Activated CD4-positive, alpha-beta T cell treated with anti-CD3 and anti-CD28 coated beads, Interleukin-2, amount 10 ng/mL, durations not matched to agents 7 days and 5 days (primary cell): ENCODE measurements around the gene ODAD4. TPM values are rescaled to one million over a fixed set of nuclear protein-coding genes. Genes with fewer than 3 reads are reported as not detected.

Experiments used
- CTCF ChIA-PET: fragments of 350-600 bp; sonication (Branson Sonifier 250); formaldehyde crosslinking; loops from one replicate; lab custom pipeline; 2021; ENCODE audit warnings: antibody characterized with exemption; lab: Charles Lee
- POLR2A ChIA-PET: fragments of 350-600 bp; sonication (Branson Sonifier 250); formaldehyde crosslinking; loops from one replicate; lab custom pipeline; 2021; ENCODE audit warnings: antibody characterized with exemption; lab: Charles Lee
- DNase-seq: peaks from one replicate; pipeline ENCODE4 v3.0.0-alpha.2; 2020
- H3K27ac Mint-ChIP-seq: one replicate; pipeline ENCODE4 v1.8.0; 2021; ENCODE audit warnings: mild to moderate bottlenecking, moderate library complexity, mixed read lengths
- H3K27me3 Mint-ChIP-seq: one replicate; pipeline ENCODE4 v1.8.0; 2021; ENCODE audit warnings: mixed read lengths
- H3K36me3 Mint-ChIP-seq: one replicate; pipeline ENCODE4 v1.8.0; 2021; ENCODE audit warnings: low read depth, mixed read lengths
- H3K4me1 Mint-ChIP-seq: one replicate; pipeline ENCODE4 v1.8.0; 2021; ENCODE audit warnings: mixed read lengths
- H3K4me3 Mint-ChIP-seq: one replicate; pipeline ENCODE4 v1.8.0; 2021; ENCODE audit warnings: mild to moderate bottlenecking, moderate library complexity, mixed read lengths
- H3K9me3 Mint-ChIP-seq: one replicate; pipeline ENCODE4 v1.8.0; 2021; ENCODE audit warnings: mixed read lengths
- total RNA-seq, 2 experiments: library from RNA; stranded (reverse); gene quantifications; one replicate each; pipeline ENCODE4 v1.2.3, GENCODE V29; 2021

Gene ODAD4
- total RNA-seq, 2 experiments from 2014 or later = 0.40 to 0.42 TPM

DNA sequence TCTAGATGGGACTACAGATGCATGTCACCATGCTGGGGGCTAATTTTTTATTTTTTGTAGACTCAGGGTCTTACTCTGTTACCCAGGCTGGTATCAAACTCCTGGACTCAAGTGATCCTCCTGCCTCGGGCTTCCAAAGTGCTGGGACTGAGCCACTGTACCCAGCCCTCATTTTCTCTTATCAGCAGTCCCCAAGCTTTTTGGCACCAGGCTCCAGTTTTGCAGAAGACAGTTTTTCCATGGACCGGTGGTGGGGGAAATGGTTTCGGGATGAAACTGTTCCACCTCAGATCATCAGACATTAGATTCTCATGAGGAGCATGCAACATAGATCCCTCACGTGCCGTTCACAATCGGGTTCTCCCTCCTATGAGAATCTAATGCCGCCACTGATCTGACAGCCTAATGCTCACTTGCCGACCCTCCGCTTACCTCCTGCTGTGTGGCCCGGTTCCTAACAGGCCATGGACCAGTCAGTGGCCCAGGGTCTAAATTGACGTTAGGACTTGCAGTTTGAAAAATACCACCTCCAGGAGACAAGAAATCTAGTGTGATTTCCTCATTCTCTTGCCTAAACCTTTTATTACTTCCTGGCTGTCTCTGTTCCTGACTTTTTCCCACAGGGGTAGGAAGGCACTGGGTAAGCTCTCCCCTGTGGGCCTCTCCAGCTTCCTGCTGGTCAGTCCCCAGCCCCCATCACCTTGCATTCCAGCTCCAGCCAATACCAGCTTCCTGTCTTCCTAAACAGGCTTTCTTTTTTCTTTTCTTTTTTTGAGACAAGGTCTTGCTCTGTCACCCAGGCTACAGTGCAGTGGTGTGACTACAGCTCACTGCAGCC is 26.8 kb downstream of the ODAD4 start:
- no peak overlapping the region for H3K4me3 Mint-ChIP-seq
- no peaks in the 10 kb centered on the region for H3K27me3 Mint-ChIP-seq
- no peak overlapping the region for H3K27ac Mint-ChIP-seq
- no peak for DNase-seq
- POLR2A ChIA-PET = no interaction called here
- H3K4me1 Mint-ChIP-seq = no peaks in the 10 kb centered on the region
- no peaks in the 10 kb centered on the region for H3K36me3 Mint-ChIP-seq
- no peaks in the 10 kb centered on the region for H3K9me3 Mint-ChIP-seq
- CTCF ChIA-PET = no interaction called here

DNA sequence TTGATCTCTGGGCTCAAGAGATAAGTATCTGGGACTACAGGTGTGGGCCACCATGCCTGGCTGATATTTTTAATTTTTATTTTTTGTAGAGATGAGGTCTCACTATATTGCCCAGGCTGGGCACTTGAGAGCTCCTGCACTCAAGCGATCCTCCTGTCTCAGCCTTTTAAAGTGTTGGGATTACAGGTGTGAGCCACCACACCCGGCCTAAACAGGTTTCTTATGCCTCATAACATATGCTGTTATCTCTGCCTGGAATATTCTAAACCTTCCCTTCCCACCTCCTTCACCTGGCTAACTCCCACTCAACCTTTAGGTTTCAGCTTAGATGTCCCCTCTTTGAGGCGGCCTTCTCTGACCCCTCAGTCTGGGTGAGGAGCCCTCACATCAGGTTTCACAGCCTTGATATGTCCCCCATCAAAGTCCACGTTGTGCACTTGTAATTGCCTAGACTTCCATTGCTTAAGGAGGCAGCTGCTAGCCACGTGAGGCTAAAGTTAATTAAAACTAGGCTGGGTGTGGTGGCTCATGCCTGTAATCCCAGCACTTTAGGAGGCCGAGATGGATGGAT is 27.5 kb downstream of the ODAD4 start:
- H3K36me3 Mint-ChIP-seq = no peaks in the 10 kb centered on the region

DNA sequence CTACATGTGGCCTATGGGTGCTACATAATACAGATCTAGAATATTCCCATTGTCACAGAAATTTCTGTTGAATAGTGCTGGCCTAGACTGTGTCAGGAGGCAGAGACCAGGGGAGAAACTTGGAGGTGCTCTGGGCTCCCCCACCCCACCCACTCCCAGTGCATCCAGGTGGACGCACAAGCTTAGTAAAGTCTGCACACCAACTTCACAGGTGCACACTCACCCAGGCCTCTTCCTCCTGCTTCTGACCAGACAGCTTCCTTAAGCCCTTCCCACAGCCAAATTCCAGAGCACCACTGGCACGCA is 28.6 kb downstream of the ODAD4 start:
- ChIA-PET CTCF (interaction anchor here (1.4 to 2.2 kb wide), 2 partner anchors 13 to 28 kb away, joined by 3 to 8 read pairs; partner anchors contain the start of gene ODAD4), POLR2A (no interaction called here)
- peaks cover 3% of the 10 kb centered on the region for H3K4me1 Mint-ChIP-seq
- no peak overlapping the region for H3K4me3 Mint-ChIP-seq
- no peaks in the 10 kb centered on the region for H3K36me3 Mint-ChIP-seq
- peaks cover 1% of the 10 kb centered on the region for H3K27me3 Mint-ChIP-seq
- no peak for DNase-seq
- no peak overlapping the region for H3K27ac Mint-ChIP-seq
- H3K9me3 Mint-ChIP-seq = no peaks in the 10 kb centered on the region

More for the DNA sequence above, 27.5 kb downstream of the ODAD4 start:
- POLR2A ChIA-PET = no interaction called here
- Mint-ChIP-seq H3K27ac (no peak overlapping the region), H3K9me3 (no peaks in the 10 kb centered on the region), H3K4me1 (peaks cover 2% of the 10 kb centered on the region), H3K4me3 (no peak overlapping the region), H3K27me3 (peaks cover 1% of the 10 kb centered on the region)
- CTCF ChIA-PET = no interaction called here
- no peak for DNase-seq

DNA sequence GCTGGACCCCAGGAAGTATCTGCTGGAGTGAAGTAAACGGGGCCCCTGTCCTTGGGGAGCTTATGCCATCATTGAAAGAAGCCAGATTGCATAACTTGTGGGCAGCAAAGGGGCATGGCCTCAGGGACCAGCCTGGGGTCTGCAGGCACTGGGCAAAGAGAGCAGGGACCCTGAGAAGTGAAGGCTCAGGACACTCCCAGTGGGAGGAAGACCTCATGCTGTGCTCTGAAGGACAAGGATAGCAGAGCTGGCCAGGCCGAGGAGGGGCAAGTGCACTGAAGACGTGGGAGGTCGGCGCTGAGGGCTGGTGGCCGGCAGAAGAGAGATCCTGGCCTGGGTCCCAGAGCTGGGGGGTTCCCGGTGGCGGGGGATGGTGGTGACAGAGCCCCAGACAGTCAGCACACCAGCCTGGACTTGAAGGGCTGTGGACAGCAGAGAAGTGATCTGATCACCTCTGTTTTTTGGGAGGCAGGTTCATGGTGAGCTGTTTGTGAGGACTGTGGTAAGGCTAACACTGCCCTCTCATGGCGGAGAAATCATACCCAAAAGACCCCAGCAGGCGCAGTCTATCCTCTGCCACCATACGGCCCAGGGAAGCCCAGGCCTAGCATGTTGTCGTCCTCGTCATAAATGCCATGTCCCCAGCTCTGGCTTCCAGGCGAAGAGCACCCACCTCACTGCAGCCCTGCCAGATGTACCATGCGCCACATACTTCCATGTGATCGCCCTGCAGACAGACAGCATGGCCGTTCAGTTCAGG is 29.1 kb downstream of the ODAD4 start:
- Mint-ChIP-seq H3K27ac (no peak overlapping the region), H3K4me3 (no peak overlapping the region), H3K36me3 (no peaks in the 10 kb centered on the region), H3K9me3 (no peaks in the 10 kb centered on the region), H3K4me1 (peaks cover 3% of the 10 kb centered on the region), H3K27me3 (peaks cover 4% of the 10 kb centered on the region)
- CTCF ChIA-PET = interaction anchor here (1.4 to 3.1 kb wide), 3 partner anchors 10 to 29 kb away, joined by 3 to 10 read pairs (median 8); partner anchors contain the start of gene ODAD4
- no peak for DNase-seq
- POLR2A ChIA-PET = no interaction called here

DNA sequence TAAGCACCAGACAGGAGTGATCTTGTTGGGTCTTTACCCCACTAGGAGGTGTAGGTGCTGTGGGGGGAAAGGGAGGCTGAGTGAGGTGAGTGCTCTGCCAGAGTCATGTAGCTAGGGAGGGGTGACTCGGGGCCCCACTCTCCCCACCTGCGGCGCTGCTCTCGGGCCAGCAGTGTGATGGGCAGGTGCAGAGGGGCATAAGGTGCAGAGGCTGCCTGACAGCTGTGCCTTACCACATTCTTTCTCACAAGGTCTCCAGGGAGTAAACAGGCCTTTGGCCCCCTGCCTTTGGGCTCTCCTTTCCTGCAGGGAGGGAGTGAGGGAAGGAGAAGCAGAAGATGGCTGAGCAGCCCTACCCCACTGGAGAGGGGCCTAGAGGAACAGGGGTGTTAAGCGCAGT is 31.7 kb downstream of the ODAD4 start:
- H3K27me3 Mint-ChIP-seq = peaks cover 4% of the 10 kb centered on the region
- POLR2A ChIA-PET = no interaction called here
- no peaks in the 10 kb centered on the region for H3K36me3 Mint-ChIP-seq
- CTCF ChIA-PET = interaction anchor here (0.7 to 3.1 kb wide), 5 partner anchors 12 to 167 kb away, joined by 3 to 10 read pairs (median 4); partner anchors contain the start of genes ACLY and ODAD4
- H3K9me3 Mint-ChIP-seq = no peaks in the 10 kb centered on the region
- no peak overlapping the region for H3K27ac Mint-ChIP-seq
- no peak overlapping the region for H3K4me3 Mint-ChIP-seq
- H3K4me1 Mint-ChIP-seq = peaks cover 15% of the 10 kb centered on the region
- DNase-seq = no peak

DNA sequence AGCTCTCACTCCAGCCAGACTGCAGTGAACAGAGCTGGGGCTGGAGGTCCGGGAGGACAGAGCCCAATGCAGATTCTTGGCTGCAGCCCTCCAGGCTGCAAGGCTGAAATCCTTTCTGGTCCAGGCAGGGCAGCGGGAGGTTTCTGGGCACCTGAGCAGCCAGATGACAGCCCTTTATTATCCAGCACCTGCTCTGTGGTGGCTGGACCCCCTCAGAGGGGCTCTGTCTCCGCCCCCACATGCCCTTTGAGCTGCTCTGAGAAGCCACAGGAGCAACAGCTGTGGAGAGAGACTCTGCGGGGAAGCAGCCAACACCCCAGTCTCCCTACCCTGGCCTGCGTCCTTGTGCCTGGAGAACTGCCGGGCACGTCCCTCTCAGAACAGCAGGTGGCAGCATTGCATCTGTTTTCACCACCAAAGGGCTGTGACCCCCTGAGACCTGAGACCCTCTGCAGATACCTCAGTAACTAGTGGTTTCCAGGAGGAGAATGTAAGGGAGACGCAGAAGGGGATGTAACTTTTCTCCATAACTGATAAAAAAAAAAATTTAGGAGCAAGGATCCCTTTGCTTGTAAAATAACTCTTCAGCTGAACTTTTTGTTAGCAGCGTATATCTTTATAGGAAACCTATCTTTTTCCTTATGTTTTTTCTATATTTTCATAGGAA is 32.5 kb downstream of the ODAD4 start:
- DNase-seq = peak; percentile 82
- ChIA-PET CTCF (interaction anchor here (0.6 to 2.0 kb wide), 11 partner anchors 13 to 270 kb away, joined by 3 to 14 read pairs (median 3); partner anchors contain the start of genes ACLY, DNAJC7 and ODAD4), POLR2A (interaction anchor here (0.6 kb wide), 1 partner anchor 87 kb away, joined by 3 read pairs; no protein-coding TSS in a partner anchor)
- Mint-ChIP-seq H3K27me3 (peaks cover 4% of the 10 kb centered on the region), H3K36me3 (peaks cover 2% of the 10 kb centered on the region), H3K9me3 (no peaks in the 10 kb centered on the region), H3K4me3 (no peak overlapping the region), H3K4me1 (peaks cover 23% of the 10 kb centered on the region), H3K27ac (no peak overlapping the region)

DNA sequence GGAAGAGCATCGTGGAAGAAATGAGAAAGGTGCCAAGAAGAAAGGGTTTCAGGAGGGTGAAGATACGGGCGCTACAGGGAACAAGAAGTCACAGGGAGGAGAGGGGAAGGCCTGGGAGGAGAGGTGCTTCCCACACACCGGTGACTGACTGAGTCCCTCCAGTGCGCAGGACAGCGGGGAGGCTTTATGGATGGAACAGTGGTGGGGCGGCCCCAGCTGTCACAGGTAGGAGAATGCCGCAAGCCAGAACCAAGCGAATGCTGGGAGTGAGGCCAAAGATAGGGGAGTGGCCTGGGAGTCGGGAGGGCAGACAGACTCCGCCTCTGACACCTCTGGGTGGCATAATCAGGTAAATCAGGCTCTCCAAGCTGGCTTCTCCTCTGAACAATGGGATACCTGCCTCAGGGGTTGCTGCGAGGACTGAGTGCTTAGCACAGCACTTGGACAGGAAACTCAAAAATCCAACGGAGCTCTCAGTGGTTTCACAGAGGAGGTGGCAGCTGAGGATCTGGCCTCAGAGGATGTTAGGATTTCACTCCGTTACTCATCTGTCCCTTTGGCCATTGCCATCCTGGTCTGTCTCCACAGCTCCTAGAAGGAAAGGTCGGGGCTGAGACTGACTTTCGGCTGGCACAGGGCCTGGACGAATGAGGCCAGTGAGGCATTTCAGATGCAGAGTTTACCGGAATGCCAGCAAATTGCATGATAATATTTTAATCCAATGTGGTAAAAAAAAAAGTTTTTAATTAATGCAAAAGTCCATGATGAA is 35.5 kb downstream of the ODAD4 start:
- H3K27ac Mint-ChIP-seq = peak overlapping the region; percentile 84
- CTCF ChIA-PET = interaction anchor here (0.7 to 2.0 kb wide), 14 partner anchors 15 to 215 kb away, joined by 3 to 8 read pairs (median 3); partner anchors contain the start of genes DHX58 and KCNH4
- POLR2A ChIA-PET = interaction anchor here (0.7 to 3.0 kb wide), 4 partner anchors 47 to 147 kb away, joined by 3 to 7 read pairs (median 4); partner anchors contain the start of gene DHX58
- H3K27me3 Mint-ChIP-seq = peaks cover 4% of the 10 kb centered on the region
- H3K9me3 Mint-ChIP-seq = no peaks in the 10 kb centered on the region
- H3K4me1 Mint-ChIP-seq = peaks cover 43% of the 10 kb centered on the region
- peaks cover 27% of the 10 kb centered on the region for H3K36me3 Mint-ChIP-seq
- peak overlapping the region; percentile 84 for H3K4me3 Mint-ChIP-seq
- peak; percentile 71 for DNase-seq

DNA sequence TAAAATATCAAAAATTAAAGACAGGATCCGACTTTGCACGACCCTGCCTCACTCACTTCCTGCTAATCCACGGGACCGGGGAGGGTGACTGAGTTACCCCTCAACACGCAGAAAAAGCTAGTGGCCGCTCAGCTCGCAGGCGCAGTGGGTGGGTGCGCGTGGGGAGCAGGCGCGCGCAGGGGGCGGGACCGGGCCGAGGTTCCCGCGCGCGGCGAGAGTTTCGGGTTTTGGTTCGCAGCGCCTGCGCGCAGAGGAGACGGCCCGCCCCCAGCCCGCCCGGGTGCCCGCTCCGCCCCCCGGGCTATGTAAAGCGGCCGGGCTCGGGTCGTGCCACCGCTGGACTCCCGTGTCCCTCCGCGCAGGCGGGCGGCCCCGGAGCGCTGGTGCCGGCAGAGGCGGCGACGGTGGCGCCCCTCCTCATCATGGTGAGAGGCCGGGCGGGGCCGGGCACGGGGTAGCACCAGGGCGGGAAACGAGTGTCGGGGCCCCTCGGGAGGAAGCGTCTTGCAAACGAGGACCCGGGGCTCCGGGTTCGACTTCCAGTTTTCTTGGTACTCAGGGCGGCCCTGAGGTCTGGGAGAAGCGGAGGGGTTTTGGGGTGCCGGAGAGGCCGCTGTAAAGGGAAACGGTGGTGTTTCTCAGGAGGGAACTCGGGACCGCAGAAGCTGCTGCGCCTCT is 36.2 kb downstream of the ODAD4 start, which contains the start of gene CNP:
TSS of gene CNP (plus strand) at position 333 of the 678 bp plus-strand sequence. CDS start at position 423, 90 bp downstream.
- POLR2A ChIA-PET = interaction anchor here (0.6 to 3.0 kb wide), 5 partner anchors 36 to 146 kb away, joined by 3 to 7 read pairs (median 4); partner anchors contain the start of genes DHX58 and ODAD4
- peak; percentile 89 for DNase-seq
- peak within 1 kb of the TSS; percentile 91 for H3K27ac Mint-ChIP-seq
- CTCF ChIA-PET = interaction anchor here (0.7 to 2.0 kb wide), 13 partner anchors 15 to 214 kb away, joined by 3 to 8 read pairs (median 4); partner anchors contain the start of genes DHX58, KCNH4 and ODAD4
- peaks cover 47% of the 10 kb centered on the region for H3K4me1 Mint-ChIP-seq
- no peaks in the 10 kb centered on the region for H3K9me3 Mint-ChIP-seq
- H3K36me3 Mint-ChIP-seq = peaks cover 31% of the 10 kb centered on the region
- H3K27me3 Mint-ChIP-seq = peaks cover 4% of the 10 kb centered on the region
- H3K4me3 Mint-ChIP-seq = peak within 1 kb of the TSS; percentile 84

DNA sequence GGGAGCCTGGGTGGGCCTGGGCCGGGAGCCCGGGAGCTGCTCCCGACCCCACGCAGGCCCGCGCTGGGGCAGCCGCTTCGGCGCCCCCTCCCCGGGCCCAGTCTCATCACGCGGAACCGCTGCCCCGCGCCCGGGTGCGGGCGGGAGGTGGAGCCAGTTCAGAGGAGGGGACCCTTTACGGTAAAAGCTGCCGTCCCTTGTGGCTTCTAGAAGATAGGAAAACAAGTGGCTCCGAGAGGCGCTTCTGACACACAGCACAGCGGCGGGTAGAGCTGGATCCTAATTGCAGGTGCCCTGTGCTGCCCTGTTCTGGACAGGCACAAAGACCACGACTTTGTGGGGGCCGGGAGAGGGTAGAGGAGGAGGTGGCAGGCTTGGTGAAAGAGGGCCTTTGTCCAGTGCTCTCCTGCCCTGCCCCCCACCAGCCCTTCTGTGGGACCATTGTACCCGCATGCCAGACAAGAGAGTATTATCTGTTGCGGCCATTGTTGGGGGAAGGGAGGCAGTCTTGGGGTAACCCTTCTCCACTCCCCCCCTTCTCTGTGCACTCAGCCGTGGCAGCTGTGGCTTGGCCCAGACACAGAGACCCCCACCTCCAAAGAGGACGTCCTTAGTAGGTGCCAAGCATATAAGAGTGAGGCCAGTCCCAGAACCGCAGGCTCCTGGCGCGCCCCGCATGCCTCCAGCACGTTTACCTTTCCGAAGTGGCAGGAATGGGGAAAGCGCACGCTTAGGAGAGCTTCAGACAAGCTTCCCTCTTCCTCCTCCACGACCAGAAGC is 36.9 kb downstream of the ODAD4 start:
- CTCF ChIA-PET = interaction anchor here (0.6 to 2.0 kb wide), 4 partner anchors 37 to 147 kb away, joined by 3 to 8 read pairs (median 4); partner anchors contain the start of genes DHX58 and ODAD4
- peaks cover 51% of the 10 kb centered on the region for H3K4me1 Mint-ChIP-seq
- peak; percentile 57 for DNase-seq

DNA sequence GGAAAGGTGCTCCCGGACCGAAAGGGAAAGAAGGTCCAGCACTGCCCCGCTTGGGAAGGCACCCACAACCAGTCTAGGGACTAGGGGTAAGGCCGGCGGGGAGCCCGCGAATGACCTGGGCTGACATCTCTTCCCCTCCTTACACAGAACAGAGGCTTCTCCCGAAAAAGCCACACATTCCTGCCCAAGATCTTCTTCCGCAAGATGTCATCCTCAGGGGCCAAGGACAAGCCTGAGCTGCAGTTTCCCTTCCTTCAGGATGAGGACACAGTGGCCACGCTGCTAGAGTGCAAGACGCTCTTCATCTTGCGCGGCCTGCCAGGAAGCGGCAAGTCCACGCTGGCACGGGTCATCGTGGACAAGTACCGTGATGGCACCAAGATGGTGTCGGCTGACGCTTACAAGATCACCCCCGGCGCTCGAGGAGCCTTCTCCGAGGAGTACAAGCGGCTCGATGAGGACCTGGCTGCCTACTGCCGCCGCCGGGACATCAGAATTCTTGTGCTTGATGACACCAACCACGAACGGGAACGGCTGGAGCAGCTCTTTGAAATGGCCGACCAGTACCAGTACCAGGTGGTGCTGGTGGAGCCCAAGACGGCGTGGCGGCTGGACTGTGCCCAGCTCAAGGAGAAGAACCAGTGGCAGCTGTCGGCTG is 37.6 kb downstream of the ODAD4 start:
- POLR2A ChIA-PET = interaction anchor here (3.0 kb wide), 1 partner anchor 145 kb away, joined by 7 read pairs; the partner anchor contains the start of gene DHX58
- Mint-ChIP-seq H3K9me3 (no peaks in the 10 kb centered on the region), H3K27me3 (peaks cover 2% of the 10 kb centered on the region), H3K27ac (peak overlapping the region; percentile 91), H3K36me3 (peaks cover 39% of the 10 kb centered on the region), H3K4me3 (peak overlapping the region; percentile 84), H3K4me1 (peaks cover 53% of the 10 kb centered on the region)
- no peak for DNase-seq
- CTCF ChIA-PET = interaction anchor here (0.6 to 1.6 kb wide), 3 partner anchors 9 to 110 kb away, joined by 3 to 4 read pairs (median 3); partner anchors contain the start of gene ODAD4

More for the DNA sequence above, 36.9 kb downstream of the ODAD4 start:
- Mint-ChIP-seq H3K9me3 (no peaks in the 10 kb centered on the region), H3K27me3 (peaks cover 4% of the 10 kb centered on the region), H3K4me3 (peak overlapping the region; percentile 84), H3K27ac (peak overlapping the region; percentile 91), H3K36me3 (peaks cover 35% of the 10 kb centered on the region)
- POLR2A ChIA-PET = interaction anchor here (0.6 to 3.0 kb wide), 2 partner anchors 37 to 146 kb away, joined by 3 to 7 read pairs; partner anchors contain the start of genes DHX58 and ODAD4
